BJ (cell line): Measurements from ENCODE around the gene HAP1. TPM values are rescaled to one million over a fixed set of nuclear protein-coding genes. Genes with fewer than 3 reads are reported as not detected.

ENCODE experiments used
- CTCF ChIA-PET: fragments of 350-600 bp; formaldehyde crosslinking; extraction: SDS; loops from one replicate; lab custom pipeline; 2021; ENCODE audit warnings: antibody characterized with exemption, inconsistent platforms; lab: Yijun Ruan, JAX
- POLR2A ChIA-PET: fragments of 300-600 bp; sonication (Branson Sonifier 250); formaldehyde crosslinking; extraction: SDS; loops from one replicate; lab custom pipeline; 2021; ENCODE audit warnings: antibody characterized with exemption; lab: Charles Lee
- DNase-seq: peaks from one replicate; pipeline ENCODE4 v3.0.0-alpha.2; 2011; ENCODE audit warnings: low read depth
- H3K27me3 ChIP-seq: 2 replicates; pipeline ENCODE4 v1.6.0; 2011; ENCODE audit warnings: low read length; ENCODE audit not compliant: control insufficient read depth, insufficient read depth
- H3K36me3 ChIP-seq: 2 replicates; pipeline ENCODE4 v1.5.1; 2011; ENCODE audit warnings: low read length; ENCODE audit not compliant: control insufficient read depth, insufficient read depth
- H3K4me3 ChIP-seq: 2 replicates; pipeline ENCODE4 v1.5.1; 2011; ENCODE audit warnings: low read depth, mild to moderate bottlenecking, control low read depth, low read length
- polyA plus RNA-seq: library from polyadenylated mRNA; depleted of rRNA; stranded (reverse); fragments of >200 nt; gene quantifications from 2 replicates; pipeline ENCODE4 v1.2.3, GENCODE V29; 2011
- TF ChIP-seq, protein P1 (sequence below): IDR thresholded peaks from 2 replicates; pipeline ENCODE4 v1.5.1; 2011; ENCODE audit warnings: low read depth, mild to moderate bottlenecking, control low read depth, inconsistent platforms, low read length, moderate library complexity; ENCODE audit not compliant: insufficient read depth

HAP1 gene
- polyA plus RNA-seq, 1 experiment = 0.10 TPM

DNA sequence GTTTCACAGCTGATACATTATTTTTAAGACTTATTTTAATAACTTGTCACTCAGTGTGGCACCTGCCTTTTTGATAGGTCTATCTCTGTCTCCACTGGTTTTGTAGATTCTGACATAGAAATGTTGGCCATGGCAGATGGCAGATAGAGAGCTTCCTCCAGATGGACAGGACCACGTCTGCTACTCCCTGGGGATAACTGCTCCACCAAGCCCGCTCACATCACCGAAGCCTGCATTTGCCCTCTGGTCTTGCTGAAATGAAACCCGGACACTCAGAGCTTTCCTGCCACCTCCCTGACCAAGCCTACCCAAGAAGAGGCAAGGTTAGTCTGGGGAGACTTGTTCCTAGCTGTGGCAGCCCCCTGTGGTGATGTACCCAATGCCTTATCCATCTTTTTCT lies 16.4 kb upstream of the HAP1 start:
- ChIA-PET POLR2A (no interaction called here), CTCF (interaction anchor here (1.1 to 3.4 kb wide), 5 partner anchors 14 to 62 kb away, joined by 3 to 12 read pairs (median 4); partner anchors contain the start of gene P3H4)
- H3K4me3 ChIP-seq = no peak overlapping the region
- no peaks in the 10 kb centered on the region for H3K36me3 ChIP-seq
- TF ChIP-seq, protein P1, sequence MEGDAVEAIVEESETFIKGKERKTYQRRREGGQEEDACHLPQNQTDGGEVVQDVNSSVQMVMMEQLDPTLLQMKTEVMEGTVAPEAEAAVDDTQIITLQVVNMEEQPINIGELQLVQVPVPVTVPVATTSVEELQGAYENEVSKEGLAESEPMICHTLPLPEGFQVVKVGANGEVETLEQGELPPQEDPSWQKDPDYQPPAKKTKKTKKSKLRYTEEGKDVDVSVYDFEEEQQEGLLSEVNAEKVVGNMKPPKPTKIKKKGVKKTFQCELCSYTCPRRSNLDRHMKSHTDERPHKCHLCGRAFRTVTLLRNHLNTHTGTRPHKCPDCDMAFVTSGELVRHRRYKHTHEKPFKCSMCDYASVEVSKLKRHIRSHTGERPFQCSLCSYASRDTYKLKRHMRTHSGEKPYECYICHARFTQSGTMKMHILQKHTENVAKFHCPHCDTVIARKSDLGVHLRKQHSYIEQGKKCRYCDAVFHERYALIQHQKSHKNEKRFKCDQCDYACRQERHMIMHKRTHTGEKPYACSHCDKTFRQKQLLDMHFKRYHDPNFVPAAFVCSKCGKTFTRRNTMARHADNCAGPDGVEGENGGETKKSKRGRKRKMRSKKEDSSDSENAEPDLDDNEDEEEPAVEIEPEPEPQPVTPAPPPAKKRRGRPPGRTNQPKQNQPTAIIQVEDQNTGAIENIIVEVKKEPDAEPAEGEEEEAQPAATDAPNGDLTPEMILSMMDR = no peak
- no peak for DNase-seq
- no peaks in the 10 kb centered on the region for H3K27me3 ChIP-seq

DNA sequence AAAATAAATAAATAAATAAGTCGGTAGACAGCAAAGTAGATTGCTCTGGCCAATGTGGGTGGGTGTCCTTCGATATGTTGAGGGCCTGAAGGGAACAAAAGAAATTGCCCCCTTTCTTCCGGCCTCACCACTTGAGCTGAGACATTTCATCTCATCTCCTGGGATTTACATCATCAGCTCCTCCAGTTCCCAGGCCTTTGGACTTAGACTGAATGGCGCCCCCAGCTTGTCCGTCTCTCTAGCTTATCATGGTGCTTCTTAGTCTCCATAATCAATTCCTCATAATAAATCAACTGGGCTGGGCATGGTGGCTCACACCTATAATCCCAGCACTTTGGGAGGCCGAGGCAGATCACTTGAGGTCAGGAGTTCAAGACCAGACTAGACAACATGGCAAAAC lies 13.8 kb upstream of the HAP1 start:
- no peak for DNase-seq
- TF ChIP-seq, protein P1 = no peak
- no peak overlapping the region for H3K4me3 ChIP-seq
- ChIA-PET CTCF (interaction anchor here (1.2 to 1.4 kb wide), 3 partner anchors 9 to 53 kb away, joined by 3 to 4 read pairs (median 4); partner anchors contain the start of gene JUP), POLR2A (interaction anchor here (0.6 kb wide), 1 partner anchor 1227 kb away, joined by 10 read pairs; no protein-coding TSS in a partner anchor)
- H3K36me3 ChIP-seq = no peaks in the 10 kb centered on the region
- no peaks in the 10 kb centered on the region for H3K27me3 ChIP-seq

DNA sequence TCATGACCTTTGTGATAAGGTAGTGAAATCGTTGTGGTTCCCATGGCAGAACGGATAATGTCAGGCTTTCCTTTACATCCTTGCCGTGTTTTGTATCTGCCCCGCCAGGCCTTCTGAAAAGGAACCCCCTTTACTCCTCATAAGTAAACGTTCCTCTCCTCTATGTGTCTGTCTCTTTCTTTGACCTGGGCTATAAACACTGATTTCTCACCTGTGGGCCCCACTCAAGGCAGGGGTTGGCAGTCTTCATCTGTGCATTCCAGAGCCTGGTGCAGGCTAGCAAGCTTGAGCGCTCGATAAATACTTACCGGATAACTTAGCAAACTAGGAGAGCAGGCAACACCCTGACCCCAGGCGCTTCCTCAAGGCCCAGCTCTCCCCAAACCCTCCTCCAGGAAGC lies 7.3 kb upstream of the HAP1 start:
- CTCF ChIA-PET = interaction anchor here (0.8 to 14.6 kb wide), 2 partner anchors 10 to 59 kb away, joined by 5 to 125 read pairs; no protein-coding TSS in a partner anchor
- no peak for DNase-seq

DNA sequence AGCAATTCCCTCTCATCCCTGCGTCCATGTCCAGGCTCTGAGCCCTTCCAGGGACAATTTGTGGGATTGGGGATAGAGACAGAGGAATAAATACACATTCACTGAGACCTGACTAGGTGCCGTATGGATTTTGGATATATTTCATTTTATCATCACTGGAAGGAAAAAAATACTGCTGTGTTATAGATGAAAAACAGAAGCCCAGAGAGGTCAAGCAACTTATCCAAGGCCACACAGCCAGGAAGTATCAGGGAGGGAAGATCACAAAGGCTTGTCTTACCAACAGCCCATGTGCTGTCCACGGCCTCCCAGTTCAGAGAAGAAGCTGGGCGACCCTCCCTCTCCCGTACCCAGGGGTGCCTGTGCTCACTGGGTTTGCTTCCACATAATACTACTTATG lies 6.1 kb upstream of the HAP1 start:
- ChIA-PET POLR2A (no interaction called here), CTCF (interaction anchor here (14.6 kb wide), 1 partner anchor 61 kb away, joined by 125 read pairs; no protein-coding TSS in a partner anchor)
- Histone ChIP-seq H3K36me3 (no peaks in the 10 kb centered on the region), H3K4me3 (no peak overlapping the region), H3K27me3 (peaks cover 13% of the 10 kb centered on the region)
- no peak for DNase-seq
- TF ChIP-seq, protein P1 = no peak

More for the DNA sequence above, 7.3 kb upstream of the HAP1 start:
- Histone ChIP-seq H3K27me3 (peaks cover 6% of the 10 kb centered on the region), H3K36me3 (no peaks in the 10 kb centered on the region), H3K4me3 (no peak overlapping the region)
- POLR2A ChIA-PET = no interaction called here
- TF ChIP-seq, protein P1 = no peak

DNA sequence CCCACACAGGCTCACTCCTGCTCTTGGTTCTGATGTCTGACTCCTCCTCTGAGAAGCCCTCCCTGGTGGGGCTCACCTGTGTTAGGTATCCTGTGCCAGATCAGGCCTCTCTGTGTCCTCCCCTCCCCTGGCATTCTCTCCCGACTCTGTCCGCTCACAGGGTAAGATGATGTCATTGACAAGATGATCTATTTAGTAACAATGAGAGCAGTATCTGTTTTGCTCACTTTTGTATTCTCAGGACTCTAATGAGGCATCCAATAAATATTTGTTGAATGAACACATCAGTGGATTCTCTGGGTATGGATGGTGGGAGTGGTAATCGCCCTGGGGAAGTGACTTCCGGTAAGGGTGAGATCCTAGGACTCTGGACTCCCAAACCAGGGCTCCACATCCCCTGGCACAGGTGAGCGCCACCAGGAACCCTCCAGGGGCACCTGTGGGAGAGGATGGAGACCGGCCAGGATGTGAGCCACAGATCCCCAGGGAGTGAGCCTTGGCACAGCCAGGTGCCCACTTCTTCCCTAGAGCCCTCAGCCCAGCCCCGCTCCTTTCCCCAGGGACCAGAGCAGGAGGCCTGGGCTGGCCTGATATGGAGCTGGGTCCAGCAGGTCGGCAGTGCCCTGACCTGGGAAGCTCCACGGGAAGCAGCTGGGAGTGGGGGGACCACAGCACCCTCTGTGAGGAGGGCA lies 5.4 kb upstream of the HAP1 start:
- TF ChIP-seq, protein P1 = no peak
- POLR2A ChIA-PET = no interaction called here
- DNase-seq = peak; percentile 56
- Histone ChIP-seq H3K36me3 (no peaks in the 10 kb centered on the region), H3K4me3 (no peak overlapping the region), H3K27me3 (peaks cover 16% of the 10 kb centered on the region)
- CTCF ChIA-PET = interaction anchor here (0.6 to 14.6 kb wide), 3 partner anchors 46 to 224 kb away, joined by 3 to 125 read pairs (median 19); partner anchors contain the start of gene JUP
